Skeletal muscle tissue (tissue), 5 donors: ENCODE measurements around the gene TM9SF3. TPM values are rescaled to one million over a fixed set of nuclear protein-coding genes. Genes with fewer than 3 reads are reported as not detected.

Experiments
- H3K27ac ChIP-seq: one replicate; pipeline ENCODE4 v1.7.0; 2013; ENCODE audit warnings: mild to moderate bottlenecking, low read depth, low read length, inconsistent platforms
- H3K27me3 ChIP-seq, 3 donors: one replicate each; pipeline ENCODE4 v1.7.0; 2013; ENCODE audit warnings: low read length in 3 of 3; ENCODE audit not compliant: control insufficient read depth in 3 of 3, insufficient read depth in 3 of 3
- H3K36me3 ChIP-seq, 3 donors: one replicate each; pipeline ENCODE4 v1.7.0; 2013; ENCODE audit warnings: low read length in 3 of 3; ENCODE audit not compliant: control insufficient read depth in 3 of 3, insufficient read depth in 3 of 3
- H3K4me1 ChIP-seq, 3 donors: one replicate each; pipeline ENCODE4 v1.7.0; 2013; ENCODE audit warnings: low read length in 3 of 3, mild to moderate bottlenecking in 3 of 3; ENCODE audit not compliant: control insufficient read depth in 3 of 3, insufficient read depth in 3 of 3
- H3K4me3 ChIP-seq, 3 donors: one replicate each; pipeline ENCODE4 v1.7.0; 2013; ENCODE audit warnings: low read length in 3 of 3
- H3K9ac ChIP-seq, 3 donors: one replicate each; pipeline ENCODE4 v1.7.0; 2013; ENCODE audit warnings: low read length in 3 of 3, mild to moderate bottlenecking in 3 of 3, moderate library complexity in 2 of 3, low read depth in 1 of 3
- H3K9me3 ChIP-seq, 3 donors: one replicate each; pipeline ENCODE4 v1.7.0; 2013; ENCODE audit warnings: low read length in 3 of 3; ENCODE audit not compliant: control insufficient read depth in 3 of 3
- small RNA-seq: library from RNA; depleted of rRNA; stranded (forward); fragments of <200 nt; gene quantifications from one replicate; pipeline ENCODE3, GENCODE V24; 2014
- total RNA-seq: library from RNA; depleted of rRNA; stranded (reverse); fragments of >200 nt; gene quantifications from one replicate; pipeline ENCODE4 v1.2.3, GENCODE V29; 2014
- donor health status: Osteomylitis.

Gene TM9SF3
- total RNA-seq, 1 donor from 2014 or later, result 70.5 TPM

DNA sequence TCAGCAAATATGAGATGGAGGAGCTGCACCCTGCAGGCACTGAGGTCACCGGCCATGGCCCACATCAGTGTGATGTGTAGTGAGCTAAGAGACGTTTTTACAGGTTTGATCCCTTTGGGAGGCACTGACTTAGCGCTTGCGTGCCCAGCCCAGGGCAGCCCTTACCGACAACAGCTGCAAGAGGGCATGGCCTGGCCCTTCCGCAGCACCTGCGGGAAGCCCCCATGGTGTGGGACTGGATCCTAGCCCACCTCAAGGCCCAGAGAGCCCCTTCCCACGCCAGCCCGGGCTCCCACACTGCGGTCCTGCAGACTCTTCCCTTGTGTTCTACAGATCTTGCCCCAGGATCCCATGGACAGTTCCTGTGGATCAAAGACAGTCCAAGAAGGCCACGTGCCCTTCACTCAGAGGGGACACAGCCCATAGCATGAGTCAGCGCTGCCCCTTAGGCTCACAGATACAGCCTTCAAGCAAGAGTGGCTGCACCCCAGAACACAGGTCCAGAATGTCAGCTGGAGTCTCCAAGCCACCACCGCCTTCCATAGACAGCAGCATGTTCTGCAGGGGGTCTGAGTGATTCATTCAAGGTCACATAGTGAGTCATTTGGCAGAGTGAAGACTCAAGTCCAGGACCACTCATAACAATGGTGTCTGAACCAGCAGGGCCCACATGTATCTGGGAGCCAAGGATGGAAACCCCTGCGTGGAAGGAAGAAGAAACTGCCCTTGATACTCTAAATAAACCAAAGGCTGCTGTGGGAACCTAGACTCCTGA lies 98.5 kb downstream of the TM9SF3 start:
- no peaks in the 10 kb centered on the region for H3K36me3 ChIP-seq
- H3K27me3 ChIP-seq, result peaks cover 0 to 25% (median 4%) of the 10 kb centered on the region in 3 donors
- no peak overlapping the region for H3K4me3 ChIP-seq
- no peak overlapping the region for H3K27ac ChIP-seq
- no peaks in the 10 kb centered on the region for H3K4me1 ChIP-seq
- no peaks in the 10 kb centered on the region for H3K9me3 ChIP-seq
- no peak overlapping the region for H3K9ac ChIP-seq

DNA sequence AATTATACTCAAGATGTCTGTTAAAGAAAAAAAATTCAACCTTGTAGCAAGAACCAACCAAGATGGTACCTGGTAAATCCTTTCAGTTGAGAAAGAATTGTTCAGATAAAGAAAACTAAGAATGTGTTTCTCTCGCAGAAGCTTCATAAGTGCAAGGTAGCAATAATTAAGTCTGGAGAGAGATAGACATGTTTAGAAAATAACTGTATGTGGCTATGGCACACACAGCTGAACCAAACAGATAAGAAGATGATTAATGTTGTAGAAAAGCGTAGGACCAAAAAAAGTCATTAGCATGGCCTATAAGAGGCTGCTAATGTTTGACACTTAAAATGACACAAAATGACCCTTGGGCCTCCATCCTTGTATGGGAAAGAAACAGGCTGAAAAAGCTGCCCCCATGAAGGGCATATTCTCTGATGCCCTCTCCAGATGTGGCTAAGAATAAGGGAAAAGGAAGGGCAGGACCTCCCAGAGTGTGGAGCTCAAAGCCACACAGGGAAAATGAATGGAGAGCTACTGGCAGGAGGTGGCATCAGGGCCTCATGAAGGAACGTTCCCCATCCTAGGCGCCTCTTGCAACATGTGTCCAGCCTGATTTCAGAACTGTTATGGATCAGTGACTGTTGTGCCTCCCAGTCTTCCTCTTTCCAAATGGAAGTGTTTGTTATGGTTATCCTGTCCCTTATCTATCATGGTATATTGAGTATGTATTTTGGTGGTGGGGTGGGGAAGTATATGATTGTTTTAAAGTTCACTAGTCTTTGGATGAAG lies 103.8 kb downstream of the TM9SF3 start:
- H3K4me3 ChIP-seq, result no peak overlapping the region
- no peak overlapping the region for H3K9ac ChIP-seq
- no peak overlapping the region for H3K27ac ChIP-seq
- H3K36me3 ChIP-seq, result no peaks in the 10 kb centered on the region
- no peaks in the 10 kb centered on the region for H3K9me3 ChIP-seq
- H3K4me1 ChIP-seq, result no peaks in the 10 kb centered on the region
- peaks cover 0 to 21% (median 9%) of the 10 kb centered on the region in 3 donors for H3K27me3 ChIP-seq

DNA sequence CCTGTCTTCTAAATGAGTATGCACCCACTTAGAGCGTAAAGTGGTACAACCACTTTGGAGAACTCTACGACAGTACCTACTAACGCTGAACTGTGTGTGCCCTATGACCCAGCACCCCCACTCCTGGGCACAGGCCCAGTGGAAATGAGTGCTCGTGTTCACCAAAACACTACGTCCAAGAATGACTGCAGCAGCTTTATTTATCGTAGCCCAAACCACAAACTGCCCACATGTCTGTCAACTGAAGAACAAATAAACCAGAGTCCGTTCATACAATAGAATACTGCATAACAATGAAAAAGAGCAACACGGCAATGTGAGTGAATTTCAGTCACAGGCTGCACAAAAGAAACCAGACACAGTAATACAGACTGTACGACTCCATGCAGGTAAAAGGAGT lies 108.5 kb downstream of the TM9SF3 start:
- Histone ChIP-seq H3K4me3 (no peak overlapping the region), H3K27me3 (peaks cover 0 to 13% (median 8%) of the 10 kb centered on the region in 3 donors), H3K4me1 (no peaks in the 10 kb centered on the region), H3K9me3 (no peaks in the 10 kb centered on the region), H3K9ac (no peak overlapping the region), H3K36me3 (no peaks in the 10 kb centered on the region), H3K27ac (no peak overlapping the region)

DNA sequence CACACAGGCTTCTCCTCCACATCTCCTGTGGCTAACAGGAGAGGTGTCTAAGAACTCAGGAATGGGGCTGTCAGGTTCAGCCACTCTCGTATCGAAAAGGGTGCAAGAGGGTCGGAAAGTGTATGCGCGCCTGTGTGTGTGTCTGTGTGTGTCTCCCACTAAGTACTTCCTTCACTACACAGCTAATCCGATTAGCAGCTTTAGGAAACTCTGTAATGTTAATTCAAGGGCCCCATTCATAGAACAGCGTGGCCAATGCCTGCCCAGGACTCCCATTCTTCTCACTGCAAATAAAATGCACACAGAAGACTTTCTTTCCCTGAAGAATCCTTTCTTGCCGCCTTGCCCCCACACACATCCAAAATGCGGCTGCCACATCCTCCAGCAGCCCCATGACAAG lies 112.9 kb downstream of the TM9SF3 start:
- H3K9ac ChIP-seq, result no peak overlapping the region
- no peak overlapping the region for H3K4me3 ChIP-seq

DNA sequence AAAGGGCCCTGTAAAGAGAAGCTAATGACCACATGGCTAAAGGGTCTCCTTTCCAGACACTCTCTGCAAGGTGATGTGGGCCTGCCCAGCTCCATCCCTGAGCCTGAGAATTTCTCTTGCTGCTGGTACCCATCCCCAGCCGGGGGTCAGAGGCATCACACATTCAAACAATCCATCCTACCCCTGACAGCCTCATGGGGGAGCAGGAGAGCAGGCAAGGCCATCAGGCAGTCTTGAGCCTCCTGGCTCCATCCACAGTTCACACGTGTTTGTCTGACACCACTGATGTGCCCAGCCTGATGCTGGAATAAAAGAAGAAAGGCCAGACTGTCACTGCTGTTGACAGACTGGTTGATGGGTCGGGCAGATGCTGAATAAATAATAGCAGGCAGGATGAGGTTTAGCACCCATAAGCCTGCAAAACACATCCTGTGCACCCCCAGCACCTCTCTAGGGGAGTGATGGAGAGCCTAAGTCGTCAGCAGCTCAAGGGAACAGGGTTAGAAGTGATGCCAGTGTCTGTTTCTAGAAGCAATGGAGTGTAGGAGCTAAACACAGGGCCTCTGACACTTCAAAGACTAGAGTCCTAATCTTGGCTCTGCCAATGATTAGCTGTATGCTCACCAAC lies 116.6 kb downstream of the TM9SF3 start:
- Histone ChIP-seq H3K9me3 (no peaks in the 10 kb centered on the region), H3K4me3 (no peak overlapping the region), H3K36me3 (no peaks in the 10 kb centered on the region), H3K27me3 (peaks cover 0 to 28% (median under 1%) of the 10 kb centered on the region in 3 donors), H3K27ac (no peak overlapping the region), H3K4me1 (peaks cover 0 to 2% (median 0%) of the 10 kb centered on the region in 3 donors), H3K9ac (no peak overlapping the region)

More for the DNA sequence above, 112.9 kb downstream of the TM9SF3 start:
- Histone ChIP-seq H3K27ac (no peak overlapping the region), H3K9me3 (no peaks in the 10 kb centered on the region), H3K36me3 (no peaks in the 10 kb centered on the region), H3K27me3 (peaks cover 0 to 19% (median 3%) of the 10 kb centered on the region in 3 donors), H3K4me1 (peaks cover 0 to 2% (median 0%) of the 10 kb centered on the region in 3 donors)

DNA sequence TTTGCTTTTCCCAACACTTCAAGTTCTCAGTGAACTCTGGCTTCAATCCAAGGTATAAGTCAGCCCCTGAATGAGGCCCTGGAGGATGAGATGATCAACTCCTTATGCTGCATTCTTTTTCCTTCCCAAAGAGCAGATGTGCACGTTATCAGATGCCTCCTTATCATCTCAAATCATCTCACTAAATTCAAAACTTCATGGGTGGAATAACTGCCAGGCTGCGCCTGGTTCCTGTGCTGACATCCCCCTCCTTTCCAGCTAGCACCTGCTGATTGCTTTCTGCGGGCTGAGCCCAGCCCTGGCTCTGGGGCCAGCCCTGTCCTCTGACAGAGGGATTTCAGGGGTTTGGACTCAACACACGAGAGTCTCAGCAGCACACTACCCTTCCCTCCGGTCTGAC lies 118.0 kb downstream of the TM9SF3 start:
- H3K9ac ChIP-seq, result no peak overlapping the region
- peaks cover 0 to 2% (median 0%) of the 10 kb centered on the region in 3 donors for H3K4me1 ChIP-seq
- H3K27me3 ChIP-seq, result peaks cover 0 to 28% (median 0%) of the 10 kb centered on the region in 3 donors
- H3K27ac ChIP-seq, result no peak overlapping the region
- H3K4me3 ChIP-seq, result no peak overlapping the region
- no peaks in the 10 kb centered on the region for H3K36me3 ChIP-seq
- H3K9me3 ChIP-seq, result no peaks in the 10 kb centered on the region

Small RNA genes lying within 50 kb of the gene (small RNA-seq; reads per million reads assigned to genes)
- gene RNA5SP324, result not detected

Other genes with a start within 250 kb of the TM9SF3 start
- gene OPALIN, start 228.0 kb downstream of the TM9SF3 start, total RNA-seq, result not detected
- 0.52 TPM for gene TLL2, start 73.1 kb downstream of the TM9SF3 start, total RNA-seq
- 6.3 TPM for gene PIK3AP1, start 133.5 kb upstream of the TM9SF3 start, total RNA-seq
- 31.3 TPM for gene LCOR, start 245.3 kb upstream of the TM9SF3 start, total RNA-seq